Measurements from ENCODE around the gene FOXI1. TPM values are rescaled to one million over a fixed set of nuclear protein-coding genes. Genes with fewer than 3 reads are reported as not detected.

FOXI1 gene
- total and polyA plus RNA-seq, 2 of the 13 experiments (the other 11 are each of a cell fraction or from before 2014, with no cell fraction given) = not detected

- TF ChIP-seq HNF1A (IDR thresholded peaks at IDR 0.05; ENCODE audit: low read depth) = no peak
- no peak for TF ChIP-seq HNF1A (CRISPR knock-in tag; IDR thresholded peaks at IDR 0.05; ENCODE audit: borderline replicate concordance)
- no peak for TF ChIP-seq ZNF816 (CRISPR knock-in tag; IDR thresholded peaks at IDR 0.05; ENCODE audit: borderline replicate concordance)
- TF ChIP-seq, protein P1, sequence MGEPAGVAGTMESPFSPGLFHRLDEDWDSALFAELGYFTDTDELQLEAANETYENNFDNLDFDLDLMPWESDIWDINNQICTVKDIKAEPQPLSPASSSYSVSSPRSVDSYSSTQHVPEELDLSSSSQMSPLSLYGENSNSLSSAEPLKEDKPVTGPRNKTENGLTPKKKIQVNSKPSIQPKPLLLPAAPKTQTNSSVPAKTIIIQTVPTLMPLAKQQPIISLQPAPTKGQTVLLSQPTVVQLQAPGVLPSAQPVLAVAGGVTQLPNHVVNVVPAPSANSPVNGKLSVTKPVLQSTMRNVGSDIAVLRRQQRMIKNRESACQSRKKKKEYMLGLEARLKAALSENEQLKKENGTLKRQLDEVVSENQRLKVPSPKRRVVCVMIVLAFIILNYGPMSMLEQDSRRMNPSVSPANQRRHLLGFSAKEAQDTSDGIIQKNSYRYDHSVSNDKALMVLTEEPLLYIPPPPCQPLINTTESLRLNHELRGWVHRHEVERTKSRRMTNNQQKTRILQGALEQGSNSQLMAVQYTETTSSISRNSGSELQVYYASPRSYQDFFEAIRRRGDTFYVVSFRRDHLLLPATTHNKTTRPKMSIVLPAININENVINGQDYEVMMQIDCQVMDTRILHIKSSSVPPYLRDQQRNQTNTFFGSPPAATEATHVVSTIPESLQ (CRISPR knock-in tag; conservative IDR thresholded peaks at IDR 0.05) = no peak
- TF ChIP-seq ZNF253 (CRISPR knock-in tag; IDR thresholded peaks at IDR 0.05; ENCODE audit: borderline replicate concordance) = no peak
- TF ChIP-seq ZNF121 (CRISPR knock-in tag; IDR thresholded peaks at IDR 0.05) = no peak
- TF ChIP-seq KLF13 (CRISPR knock-in tag; IDR thresholded peaks at IDR 0.05) = no peak
- no peak for TF ChIP-seq AGO2 (optimal IDR thresholded peaks at IDR 0.05; ENCODE audit: low read depth, low read length)
These were observed 48.4 kb upstream of the FOXI1 start (continued) for GRCh38 chr5:170057311-170057710.

All from HepG2 (cell line).